ENCODE measurements around the gene MEGF6. TPM values are rescaled to one million over a fixed set of nuclear protein-coding genes. Genes with fewer than 3 reads are reported as not detected.

MEGF6 gene
- total and polyA plus RNA-seq, 2 of the 8 experiments (the other 6 are each of a cell fraction or from before 2014, with no cell fraction given), result 4.1 to 14.8 TPM

DNA sequence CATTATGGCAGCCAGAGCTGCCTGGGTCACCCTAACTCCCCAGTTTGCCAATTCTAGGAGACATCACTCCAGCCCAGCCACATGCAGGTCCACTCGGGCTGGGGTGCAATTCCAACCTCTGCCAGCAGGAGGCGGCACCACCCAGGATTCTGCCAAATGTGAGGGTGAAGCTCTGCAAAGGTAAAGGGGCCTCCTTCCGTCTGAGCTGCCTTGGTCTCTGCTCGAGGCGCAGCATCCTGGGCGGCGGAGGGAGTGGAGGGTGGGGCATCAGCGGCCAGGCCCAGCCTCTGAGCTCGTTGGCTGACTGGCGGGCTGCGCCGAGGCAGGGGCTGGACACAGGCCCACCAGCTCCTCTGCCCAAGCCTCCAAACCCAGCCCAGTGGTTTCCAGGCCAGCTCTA lies 93.1 kb downstream of the MEGF6 start:
- POLR2A ChIA-PET (ENCODE audit: partially characterized antibody), result interaction anchor here (1.6 kb wide), 1 partner anchor 13 kb away, joined by 3 read pairs; no protein-coding TSS in a partner anchor
- no peak overlapping the region for H2AK5ac ChIP-seq (ENCODE audit: low read depth, low read length)
- no peak overlapping the region for H4K5ac ChIP-seq (ENCODE audit: insufficient read length, low read depth, low read length)
- H3K36me3 ChIP-seq (ENCODE audit: control insufficient read depth in 2 of 4, insufficient read depth in 4 of 4, low read length in 3 of 4), result no peaks in the 10 kb centered on the region
- H4K20me1 ChIP-seq (replicated peaks in 1 of 2; ENCODE audit: control insufficient read depth in 1 of 2, insufficient read depth in 2 of 2, low read length in 2 of 2), result peaks cover 0 to 8% of the 10 kb centered on the region in 2 experiments
- H3K79me1 ChIP-seq (ENCODE audit: low read depth, low read length), result no peaks in the 10 kb centered on the region
- no peak overlapping the region for H4K91ac ChIP-seq (replicated peaks; ENCODE audit: insufficient read length, low read length)
- H3K4me3 ChIP-seq (ENCODE audit: extremely low read depth in 1 of 4, insufficient read depth in 2 of 4, low read depth in 3 of 4, low read length in 4 of 4), result no peak overlapping the region
- H3K18ac ChIP-seq (ENCODE audit: extremely low read depth, low read length), result no peak overlapping the region
- H3K4ac ChIP-seq (replicated peaks; ENCODE audit: insufficient read length, low read depth, low read length), result no peak overlapping the region
- no peak overlapping the region for H2BK12ac ChIP-seq (ENCODE audit: low read depth, low read length)
- WGBS, 2 experiments (ENCODE audit: extremely low coverage in 1 of 2, insufficient coverage in 1 of 2, insufficient read length in 1 of 2, insufficient replicate concordance in 2 of 2, low coverage in 1 of 2, low lambda C conversion rate in 2 of 2, missing lambda C conversion rate in 1 of 2), result 85% methylated on average over 11 of the region's 12 CpGs; no CpG with 5 or more reads in 1 of the 2 experiments
- H3K27me3 ChIP-seq (replicated peaks in 1 of 4; ENCODE audit: control insufficient read depth in 3 of 4, extremely low read depth in 1 of 4, insufficient read depth in 3 of 4, low read length in 3 of 4), result no peaks in the 10 kb centered on the region
- no peak overlapping the region for H3K9ac ChIP-seq (replicated peaks in 1 of 4; ENCODE audit: extremely low read depth in 1 of 4, low read depth in 3 of 4, low read length in 3 of 4)
- H2BK120ac ChIP-seq (replicated peaks; ENCODE audit: low read depth, low read length), result no peak overlapping the region
- H3K4me2 ChIP-seq (ENCODE audit: insufficient read depth in 1 of 2, low read depth in 2 of 2, low read length in 2 of 2), result no peak overlapping the region
- H3K23me2 ChIP-seq (ENCODE audit: low read depth, low read length), result no peaks in the 10 kb centered on the region
- no peak for TF ChIP-seq TBP (IDR thresholded peaks at IDR 0.05; ENCODE audit: low read depth, low read length)
- peak; percentile 39 to 50; a peak in 3 of 4 replicates for TF ChIP-seq RAD21 (IDR thresholded peaks at IDR 0.05 in 1 of 2, conservative IDR thresholded peaks at IDR 0.05 in 1 of 2; ENCODE audit: low read depth in 2 of 2, low read length in 2 of 2)
- TF ChIP-seq, protein P1, sequence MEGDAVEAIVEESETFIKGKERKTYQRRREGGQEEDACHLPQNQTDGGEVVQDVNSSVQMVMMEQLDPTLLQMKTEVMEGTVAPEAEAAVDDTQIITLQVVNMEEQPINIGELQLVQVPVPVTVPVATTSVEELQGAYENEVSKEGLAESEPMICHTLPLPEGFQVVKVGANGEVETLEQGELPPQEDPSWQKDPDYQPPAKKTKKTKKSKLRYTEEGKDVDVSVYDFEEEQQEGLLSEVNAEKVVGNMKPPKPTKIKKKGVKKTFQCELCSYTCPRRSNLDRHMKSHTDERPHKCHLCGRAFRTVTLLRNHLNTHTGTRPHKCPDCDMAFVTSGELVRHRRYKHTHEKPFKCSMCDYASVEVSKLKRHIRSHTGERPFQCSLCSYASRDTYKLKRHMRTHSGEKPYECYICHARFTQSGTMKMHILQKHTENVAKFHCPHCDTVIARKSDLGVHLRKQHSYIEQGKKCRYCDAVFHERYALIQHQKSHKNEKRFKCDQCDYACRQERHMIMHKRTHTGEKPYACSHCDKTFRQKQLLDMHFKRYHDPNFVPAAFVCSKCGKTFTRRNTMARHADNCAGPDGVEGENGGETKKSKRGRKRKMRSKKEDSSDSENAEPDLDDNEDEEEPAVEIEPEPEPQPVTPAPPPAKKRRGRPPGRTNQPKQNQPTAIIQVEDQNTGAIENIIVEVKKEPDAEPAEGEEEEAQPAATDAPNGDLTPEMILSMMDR (IDR thresholded peaks at IDR 0.05; ENCODE audit: control extremely low read depth in 1 of 3, insufficient read depth in 1 of 3, low read depth in 1 of 3, low read length in 3 of 3), result peak in 2 of 3 experiments; percentile 48 to 73; a peak in 2 of 4 replicates
- H3K27ac ChIP-seq (ENCODE audit: low read depth, low read length), result no peak overlapping the region
- CTCF ChIA-PET (ENCODE audit: partially characterized antibody), result interaction anchor here (0.7 to 4.6 kb wide), 39 partner anchors 8 to 240 kb away, joined by 3 to 43 read pairs (median 4); partner anchors contain the start of gene TP73
- H3K23ac ChIP-seq (ENCODE audit: insufficient read length), result no peak overlapping the region
- no peak overlapping the region for H2BK15ac ChIP-seq (ENCODE audit: low read length)
- FAIRE-seq, result no peak
- H3K4me1 ChIP-seq (replicated peaks in 1 of 4; ENCODE audit: control insufficient read depth in 3 of 4, insufficient read depth in 4 of 4, low read length in 3 of 4), result no peaks in the 10 kb centered on the region; a peak in 2 of 7 replicates
- no peak overlapping the region for H3K14ac ChIP-seq (ENCODE audit: insufficient read length)
- no peak overlapping the region for H3K56ac ChIP-seq (replicated peaks; ENCODE audit: insufficient read length, low read depth, low read length)
- peak in 1 of 2 experiments; percentile 87 for DNase-seq (ENCODE audit: low read depth in 1 of 2, low spot score in 2 of 2)
- no peak overlapping the region for H2BK20ac ChIP-seq (ENCODE audit: low read length)
- peaks cover 0 to 7% of the 10 kb centered on the region in 2 experiments; a peak in 1 of 4 replicates for H3K9me3 ChIP-seq (ENCODE audit: insufficient read depth in 2 of 2, low read depth in 1 of 2, low read length in 1 of 2)
- H4K8ac ChIP-seq (ENCODE audit: extremely low read depth, insufficient read depth, low read length), result no peak overlapping the region
- H2AFZ ChIP-seq (ENCODE audit: low read length), result no peak overlapping the region
- H3K79me2 ChIP-seq (ENCODE audit: control insufficient read depth in 1 of 2, insufficient read depth in 2 of 2, low read length in 2 of 2), result no peaks in the 10 kb centered on the region
- H2BK5ac ChIP-seq (ENCODE audit: low read depth, low read length), result no peak overlapping the region

All from H1 (cell line).